ENCODE results near the gene MEIG1.

GRCh38 chr10:14947268-14947667 is 11.9 kb upstream of the MEIG1 start:
- TF ChIP-seq EZH2 (IDR thresholded peaks at IDR 0.05; ENCODE audit: low read depth) = no peak
- no peak for TF ChIP-seq CTCF (conservative IDR thresholded peaks at IDR 0.05)
